ENCODE measurements around the gene ABHD17C.

The ABHD17C gene

GRCh38 chr15:80788536-80788935 is 93.4 kb downstream of the ABHD17C start:
- DNase-seq (ENCODE audit: low spot score) = no peak

- no peak for DNase-seq (ENCODE audit: low spot score)
Measured at GRCh38 chr15:80789296-80789695, 94.2 kb downstream of the ABHD17C start.

- DNase-seq (ENCODE audit: low spot score) = no peak
Measured at GRCh38 chr15:80789796-80790195, 94.7 kb downstream of the ABHD17C start.

- no peak for DNase-seq (ENCODE audit: low spot score)
Measured at GRCh38 chr15:80790236-80790635, 95.1 kb downstream of the ABHD17C start.

GRCh38 chr15:80791004-80791403 is 95.9 kb downstream of the ABHD17C start:
- no peak for DNase-seq (ENCODE audit: low spot score)

DNA sequence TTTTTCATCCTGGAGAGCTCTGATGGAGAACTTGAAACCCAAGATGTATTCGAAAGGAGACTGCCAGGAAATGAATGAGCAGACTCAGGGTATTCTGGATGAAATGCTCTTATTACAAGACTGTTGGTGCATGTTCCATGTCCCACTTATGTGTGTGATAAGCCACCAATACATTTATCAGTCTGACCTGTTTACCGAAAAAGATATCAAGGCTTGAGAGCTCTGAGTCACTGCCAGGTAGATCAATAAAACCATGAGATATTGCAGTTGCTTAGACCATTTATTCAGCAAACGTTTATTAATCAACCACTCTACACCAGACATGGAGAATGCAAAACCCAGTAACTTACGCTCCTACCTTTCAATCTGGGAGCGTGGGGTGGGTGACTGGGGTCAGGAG is 101.3 kb downstream of the ABHD17C start:
- no peak for DNase-seq (ENCODE audit: low spot score)

- no peak for DNase-seq (ENCODE audit: low spot score)
Measured at GRCh38 chr15:80798911-80799310, 103.8 kb downstream of the ABHD17C start.

DNA sequence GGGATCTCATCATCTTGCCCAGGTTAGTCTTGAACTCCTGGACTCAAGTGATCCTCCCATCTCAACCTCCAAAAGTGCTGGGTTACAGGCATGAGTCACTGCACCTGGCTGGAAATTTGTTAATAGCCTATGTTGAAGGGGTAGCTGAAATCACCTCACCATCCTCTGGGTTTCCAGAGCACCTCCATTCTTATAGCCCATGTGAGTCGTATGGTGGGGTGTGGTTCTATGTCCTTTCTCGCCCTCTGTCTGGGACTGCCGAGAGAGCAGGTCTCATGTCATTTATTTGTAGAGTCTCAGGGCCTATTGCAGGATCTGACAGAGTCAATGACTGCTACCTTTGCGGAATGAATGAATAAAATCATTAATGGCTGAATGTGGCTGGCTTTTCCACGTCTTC is 105.0 kb downstream of the ABHD17C start:
- DNase-seq (ENCODE audit: low spot score) = no peak

DNA sequence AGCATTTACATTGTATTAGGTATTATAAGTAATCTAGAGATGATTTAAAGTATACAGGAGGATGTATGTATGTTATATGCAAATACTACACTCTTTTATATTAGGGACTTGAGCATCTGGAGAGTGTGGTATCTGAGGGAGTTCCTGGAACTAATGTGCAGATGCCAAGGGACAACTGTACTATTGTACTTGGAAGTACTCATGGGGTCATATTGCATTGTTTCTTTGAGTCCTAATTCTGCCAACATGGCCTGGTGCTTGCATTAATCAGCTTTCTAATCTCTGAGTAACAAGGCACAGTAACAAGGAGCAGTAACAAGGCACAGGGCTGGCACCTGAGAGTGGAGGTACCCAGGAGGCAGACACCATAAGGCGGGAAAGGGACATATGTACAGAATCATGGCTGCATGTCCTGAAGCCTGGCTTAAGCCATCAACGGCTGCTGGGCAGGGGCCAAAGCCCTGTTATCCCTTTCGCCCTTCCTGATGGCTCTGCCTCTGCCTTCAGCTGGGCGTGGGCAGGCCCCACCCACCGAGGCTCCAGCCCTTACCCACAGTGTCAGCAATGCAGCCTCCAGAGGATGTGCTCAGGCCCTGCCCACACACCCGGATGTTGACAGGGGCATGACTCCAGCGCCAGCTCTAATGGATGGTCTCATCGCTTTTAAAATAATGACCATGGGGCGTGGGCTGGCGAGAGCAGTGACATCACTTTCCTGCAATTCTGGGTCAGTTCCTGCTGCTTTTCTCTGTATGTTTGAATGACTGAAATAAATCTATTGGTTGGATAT is 107.0 kb downstream of the ABHD17C start:
- DNase-seq (ENCODE audit: low spot score) = no peak

- no peak for DNase-seq (ENCODE audit: low spot score)
Measured at GRCh38 chr15:80803580-80804525, 108.7 kb downstream of the ABHD17C start.

GRCh38 chr15:80804970-80805495 is 109.9 kb downstream of the ABHD17C start:
- DNase-seq (ENCODE audit: low spot score) = no peak

All from LoVo (cell line).